HepG2 (cell line): ENCODE results near the gene JMJD8. TPM values are rescaled to one million over a fixed set of nuclear protein-coding genes. Genes with fewer than 3 reads are reported as not detected.

ENCODE experiments used
- ATAC-seq: fragments of 200-7000 bp; cut with Tn5 transposase; 3 replicates; pipeline ENCODE4 v1.9.1; 2020; ENCODE audit warnings: mild to moderate bottlenecking, moderate library complexity
- BruUV-seq: library from RNA; stranded (reverse); fragments of 400-500 nt; replicated peaks from 2 replicates; lab custom pipeline; 2021; lab: Mats Ljungman, UMichigan
- CTCF ChIA-PET: fragments of 300-600 bp; formaldehyde crosslinking; extraction: SDS; loops from one replicate; lab custom pipeline; 2021; ENCODE audit warnings: low total read pairs, inconsistent platforms, low intra/inter-chr PET ratio; lab: Yijun Ruan, JAX
- POLR2A ChIA-PET: fragments of 350-600 bp; sonication (Branson Sonifier 250); formaldehyde crosslinking; loops from one replicate; lab custom pipeline; 2020; ENCODE audit warnings: antibody characterized with exemption, inconsistent platforms; lab: Yijun Ruan, JAX
- DNase-seq: peaks from one replicate; pipeline ENCODE4 v3.0.0-alpha.2; 2015; ENCODE audit warnings: low spot score
- FAIRE-seq: peaks from 3 replicates; lab custom pipeline; 2011; peaks lifted over from hg19 to GRCh38; lab: Jason Lieb, UNC
- H2AFZ ChIP-seq: one replicate; pipeline ENCODE4 v1.6.1; 2011; ENCODE audit warnings: low read length, inconsistent platforms
- H3K27ac ChIP-seq: fragments of 300-600 bp; 3 replicates; pipeline ENCODE4 v1.8.0; 2011; ENCODE audit warnings: mixed run types, mild to moderate bottlenecking, mixed read lengths, low read length, inconsistent platforms; ENCODE audit not compliant: insufficient read depth; ENCODE audit errors: extremely low read length
- H3K27me3 ChIP-seq, 2 experiments: fragments of 200-600 bp in 1 of 2; 2 replicates in 1 of 2; 3 replicates in 1 of 2; pipeline versions ENCODE4 v1.6.0 to v1.8.0; 2011; ENCODE audit warnings: low read length in 2 of 2, mild to moderate bottlenecking in 2 of 2, moderate library complexity in 2 of 2, inconsistent platforms in 1 of 2; ENCODE audit not compliant: insufficient read depth in 2 of 2, control insufficient read depth in 1 of 2
- H3K36me3 ChIP-seq, 2 experiments: fragments of 200-600 bp in 1 of 2; replicated peaks in 1 of 2; 2 replicates in 1 of 2; 3 replicates in 1 of 2; pipeline versions ENCODE4 v1.5.1 to v1.8.0; 2011; ENCODE audit warnings: low read length in 2 of 2, inconsistent platforms in 1 of 2; ENCODE audit not compliant: insufficient read depth in 2 of 2, control insufficient read depth in 1 of 2
- H3K4me1 ChIP-seq: 2 replicates; pipeline ENCODE4 v1.5.1; 2012; ENCODE audit warnings: low read length, inconsistent platforms; ENCODE audit not compliant: insufficient read depth
- H3K4me2 ChIP-seq: 2 replicates; pipeline ENCODE4 v1.6.0; 2011; ENCODE audit warnings: low read depth, low read length, inconsistent platforms
- H3K4me3 ChIP-seq, 3 experiments: fragments of 200-600 bp in 1 of 3; sonication (generic), shearing (Covaris generic) in 1 of 3; replicated peaks in 1 of 3; 2 replicates each; pipeline ENCODE4 v1.5.1; 2011 to 2016; ENCODE audit warnings: low read length in 3 of 3, inconsistent platforms in 2 of 3, low read depth in 2 of 3, mild to moderate bottlenecking in 2 of 3, control low read depth in 1 of 3, mixed read lengths in 1 of 3; ENCODE audit not compliant: insufficient read depth in 1 of 3
- H3K79me2 ChIP-seq: one replicate; pipeline ENCODE4 v1.6.1; 2011; ENCODE audit warnings: low read length, inconsistent platforms; ENCODE audit not compliant: insufficient read depth
- H3K9ac ChIP-seq: 2 replicates; pipeline ENCODE4 v1.6.0; 2011; ENCODE audit warnings: mild to moderate bottlenecking, low read depth, low read length, inconsistent platforms; ENCODE audit not compliant: insufficient read depth
- H3K9me3 ChIP-seq: 2 replicates; pipeline ENCODE4 v1.5.1; 2012; ENCODE audit warnings: mild to moderate bottlenecking, low read length
- H4K20me1 ChIP-seq: 2 replicates; pipeline ENCODE4 v1.6.0; 2011; ENCODE audit warnings: inconsistent platforms, mild to moderate bottlenecking, low read length, moderate library complexity; ENCODE audit not compliant: insufficient read depth
- AGO1 ChIP-seq: fragments of 200-400 bp; formaldehyde crosslinking; IDR thresholded peaks from 2 replicates; pipeline ENCODE4 v1.6.1; 2017; ENCODE audit warnings: mild to moderate bottlenecking, low read depth, low read length, moderate library complexity; ENCODE audit not compliant: poor library complexity, severe bottlenecking
- HMG20B ChIP-seq: conservative IDR thresholded peaks from 2 replicates; pipeline ENCODE4 v1.6.1; 2016; ENCODE audit warnings: missing genetic modification reagents, missing compliant biosample characterization
- NFRKB ChIP-seq: fragments of 450-650 bp; IDR thresholded peaks from 2 replicates; pipeline ENCODE4 v1.6.1; 2017
- NR2F6 ChIP-seq, 2 experiments: IDR thresholded peaks; 2 replicates each; pipeline ENCODE4 v1.6.1; 2016; ENCODE audit warnings: antibody characterized with exemption in 1 of 2, mild to moderate bottlenecking in 1 of 2
- PRPF4 ChIP-seq: fragments of 200-400 bp; formaldehyde crosslinking; IDR thresholded peaks from 2 replicates; pipeline ENCODE4 v1.6.1; 2016; ENCODE audit warnings: low read length, low read depth; ENCODE audit not compliant: poor library complexity, severe bottlenecking
- SNRNP70 ChIP-seq: fragments of 200-400 bp; formaldehyde crosslinking; IDR thresholded peaks from 2 replicates; pipeline ENCODE4 v1.6.1; 2017; ENCODE audit warnings: mild to moderate bottlenecking, low read depth, low read length, moderate library complexity
- ZNF20 ChIP-seq: sonication (generic); formaldehyde crosslinking; IDR thresholded peaks from 2 replicates; pipeline ENCODE4 v1.4.0; 2020; ENCODE audit warnings: mild to moderate bottlenecking, moderate library complexity, missing genetic modification reagents
- ZNF430 ChIP-seq: sonication (generic); formaldehyde crosslinking; IDR thresholded peaks from 2 replicates; pipeline ENCODE4 v1.9.0; 2021; ENCODE audit warnings: mild to moderate bottlenecking, missing genetic modification reagents
- ZNF569 ChIP-seq: sonication (generic); formaldehyde crosslinking; IDR thresholded peaks from 2 replicates; pipeline ENCODE4 v1.5.0; 2020; ENCODE audit warnings: mild to moderate bottlenecking, missing genetic modification reagents, moderate library complexity, borderline replicate concordance
- ZNF605 ChIP-seq: sonication (generic); formaldehyde crosslinking; IDR thresholded peaks from 2 replicates; pipeline ENCODE4 v1.8.0; 2022; ENCODE audit warnings: mild to moderate bottlenecking, missing genetic modification reagents
- WGBS: methylation state at CpG from one replicate; pipeline ENCODE4 v1.1.6; 2017; ENCODE audit warnings: low lambda C conversion rate; 5-methylcytosine and 5-hydroxymethylcytosine counted together
- in situ Hi-C: cut with HindIII; loops from 2 replicates; pipeline ENCODE4 v1.10.0; 2017; ENCODE audit warnings: low pct_unique_long_range_greater_than_20kb; ENCODE audit not compliant: extremely low pct_ligation_motif_present
- intact Hi-C: fragments of 100-400 bp; cut with micrococcal nuclease; formaldehyde crosslinking; loops from one replicate; pipeline ENCODE4 v1.10.0; 2022; ENCODE audit not compliant: unreplicated experiment
- polyA plus RNA-seq, 8 experiments: library from polyadenylated mRNA; depleted of rRNA in 3 of 8; stranded (reverse) in 7 of 8; unstranded in 1 of 8; fragments of >200 nt; fragmentation: Illumina TruSeq in 4 of 8; extraction: Trizol in 4 of 8; gene quantifications; 2 replicates each; pipeline versions ENCODE4 v1.2.1 to v1.2.3, GENCODE V29; 2011 to 2016; ENCODE audit warnings: low read depth in 4 of 8, missing spikeins in 1 of 8, mixed read lengths in 1 of 8; ENCODE audit not compliant: insufficient read depth in 1 of 8
- total RNA-seq, 5 experiments: library from RNA; depleted of rRNA; stranded (reverse); fragments of >200 nt; fragmentation: Illumina TruSeq; extraction: Trizol; gene quantifications; 2 replicates each; pipeline ENCODE4 v1.2.3, GENCODE V29; 2016; ENCODE audit warnings: low read depth in 1 of 5
- TF ChIP-seq, protein P1 (sequence below): sonication (generic); formaldehyde crosslinking; IDR thresholded peaks from 2 replicates; pipeline ENCODE4 v1.4.0; 2020; ENCODE audit warnings: missing genetic modification reagents
- TF ChIP-seq, protein P2 (sequence below): sonication (generic); formaldehyde crosslinking; conservative IDR thresholded peaks from 2 replicates; pipeline ENCODE4 v1.5.0; 2020; ENCODE audit warnings: missing genetic modification reagents
- TF ChIP-seq, protein P3 (sequence below): sonication (generic); formaldehyde crosslinking; IDR thresholded peaks from 2 replicates; pipeline ENCODE4 v1.5.1; 2020; ENCODE audit warnings: missing genetic modification reagents, mild to moderate bottlenecking, borderline replicate concordance
- TF ChIP-seq, protein P4 (sequence below): sonication (generic); formaldehyde crosslinking; IDR thresholded peaks from 2 replicates; pipeline ENCODE4 v1.4.0; 2020; ENCODE audit warnings: mild to moderate bottlenecking, missing genetic modification reagents
- TF ChIP-seq, protein P5 (sequence below): sonication (generic); IDR thresholded peaks from 2 replicates; pipeline ENCODE4 v1.6.1; 2016; ENCODE audit warnings: low read depth, borderline replicate concordance
- TF ChIP-seq, protein P6 (sequence below): sonication (generic); formaldehyde crosslinking; IDR thresholded peaks from 2 replicates; pipeline ENCODE4 v1.4.0; 2020; ENCODE audit warnings: missing genetic modification reagents

JMJD8 gene
- total and polyA plus RNA-seq, 2 of the 13 experiments (the other 11 are each of a cell fraction or from before 2014, with no cell fraction given), result 2.6 to 11.8 TPM

DNA sequence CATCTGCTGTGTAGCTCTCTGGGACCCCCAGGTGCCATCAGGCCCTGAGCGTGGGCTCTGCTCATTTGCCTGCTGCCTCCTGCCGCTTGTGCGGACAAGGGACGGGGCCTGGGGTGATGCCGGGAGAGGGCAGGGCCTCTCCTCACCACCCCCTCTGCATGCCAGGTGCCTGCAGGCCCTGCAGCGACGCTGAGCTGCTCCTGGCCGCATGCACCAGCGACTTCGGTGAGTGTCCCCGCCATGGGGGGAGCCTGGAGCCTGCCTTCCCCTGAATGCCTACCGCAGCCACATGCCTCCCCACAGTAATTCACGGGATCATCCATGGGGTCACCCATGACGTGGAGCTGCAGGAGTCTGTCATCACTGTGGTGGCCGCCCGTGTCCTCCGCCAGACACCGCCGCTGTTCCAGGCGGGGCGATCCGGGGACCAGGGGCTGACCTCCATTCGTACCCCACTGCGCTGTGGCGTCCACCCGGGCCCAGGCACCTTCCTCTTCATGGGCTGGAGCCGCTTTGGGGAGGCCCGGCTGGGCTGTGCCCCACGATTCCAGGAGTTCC is 32.7 kb upstream of the JMJD8 start:
- Histone ChIP-seq H2AFZ (no peak overlapping the region), H3K36me3 (no peaks in the 10 kb centered on the region), H3K9ac (no peak overlapping the region), H3K79me2 (peaks cover 3% of the 10 kb centered on the region), H3K27me3 (no peaks in the 10 kb centered on the region), H4K20me1 (peaks cover 5% of the 10 kb centered on the region), H3K4me3 (0 out of 6 replicates have a peak overlapping the region, but pooled peaks of 1 of the 3 experiments have one; percentile 77), H3K4me2 (peak overlapping the region; percentile 92; the same call in 1 of the 2 replicates), H3K9me3 (no peaks in the 10 kb centered on the region), H3K27ac (no peak overlapping the region), H3K4me1 (peaks cover 56% of the 10 kb centered on the region)
- in situ Hi-C loops, result no loop called here
- POLR2A ChIA-PET, result interaction anchor here (1.2 to 2.4 kb wide), 5 partner anchors 8 to 44 kb away, joined by 7 to 14 read pairs (median 9); partner anchors contain the start of genes CCDC78, CIAO3, HAGHL and MSLN
- intact Hi-C loops, result no loop called here
- no peak for ATAC-seq
- CTCF ChIA-PET, result no interaction called here
- BruUV-seq, result no TSS peak
- WGBS, result 96% methylated on average over 5 of the region's 29 CpGs
- no peak for DNase-seq
- no peak for FAIRE-seq
- TF ChIP-seq ZNF20 (CRISPR knock-in tag) (no peak), SNRNP70 (no peak), PRPF4 (no peak), ZNF430 (CRISPR knock-in tag) (no peak), AGO1 (peak; percentile 23), HMG20B (CRISPR knock-in tag) (no peak), NFRKB (no peak), NR2F6 (IDR thresholded peaks at IDR 0.05) (no peak), NR2F6 (CRISPR knock-in tag; IDR thresholded peaks at IDR 0.05) (no peak), ZNF605 (CRISPR knock-in tag) (no peak), ZNF569 (CRISPR knock-in tag) (no peak)
- TF ChIP-seq, protein P1, sequence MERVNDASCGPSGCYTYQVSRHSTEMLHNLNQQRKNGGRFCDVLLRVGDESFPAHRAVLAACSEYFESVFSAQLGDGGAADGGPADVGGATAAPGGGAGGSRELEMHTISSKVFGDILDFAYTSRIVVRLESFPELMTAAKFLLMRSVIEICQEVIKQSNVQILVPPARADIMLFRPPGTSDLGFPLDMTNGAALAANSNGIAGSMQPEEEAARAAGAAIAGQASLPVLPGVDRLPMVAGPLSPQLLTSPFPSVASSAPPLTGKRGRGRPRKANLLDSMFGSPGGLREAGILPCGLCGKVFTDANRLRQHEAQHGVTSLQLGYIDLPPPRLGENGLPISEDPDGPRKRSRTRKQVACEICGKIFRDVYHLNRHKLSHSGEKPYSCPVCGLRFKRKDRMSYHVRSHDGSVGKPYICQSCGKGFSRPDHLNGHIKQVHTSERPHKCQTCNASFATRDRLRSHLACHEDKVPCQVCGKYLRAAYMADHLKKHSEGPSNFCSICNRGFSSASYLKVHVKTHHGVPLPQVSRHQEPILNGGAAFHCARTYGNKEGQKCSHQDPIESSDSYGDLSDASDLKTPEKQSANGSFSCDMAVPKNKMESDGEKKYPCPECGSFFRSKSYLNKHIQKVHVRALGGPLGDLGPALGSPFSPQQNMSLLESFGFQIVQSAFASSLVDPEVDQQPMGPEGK (CRISPR knock-in tag), result no peak
- TF ChIP-seq, protein P2, sequence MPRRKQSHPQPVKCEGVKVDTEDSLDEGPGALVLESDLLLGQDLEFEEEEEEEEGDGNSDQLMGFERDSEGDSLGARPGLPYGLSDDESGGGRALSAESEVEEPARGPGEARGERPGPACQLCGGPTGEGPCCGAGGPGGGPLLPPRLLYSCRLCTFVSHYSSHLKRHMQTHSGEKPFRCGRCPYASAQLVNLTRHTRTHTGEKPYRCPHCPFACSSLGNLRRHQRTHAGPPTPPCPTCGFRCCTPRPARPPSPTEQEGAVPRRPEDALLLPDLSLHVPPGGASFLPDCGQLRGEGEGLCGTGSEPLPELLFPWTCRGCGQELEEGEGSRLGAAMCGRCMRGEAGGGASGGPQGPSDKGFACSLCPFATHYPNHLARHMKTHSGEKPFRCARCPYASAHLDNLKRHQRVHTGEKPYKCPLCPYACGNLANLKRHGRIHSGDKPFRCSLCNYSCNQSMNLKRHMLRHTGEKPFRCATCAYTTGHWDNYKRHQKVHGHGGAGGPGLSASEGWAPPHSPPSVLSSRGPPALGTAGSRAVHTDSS (CRISPR knock-in tag), result no peak
- TF ChIP-seq, protein P3, sequence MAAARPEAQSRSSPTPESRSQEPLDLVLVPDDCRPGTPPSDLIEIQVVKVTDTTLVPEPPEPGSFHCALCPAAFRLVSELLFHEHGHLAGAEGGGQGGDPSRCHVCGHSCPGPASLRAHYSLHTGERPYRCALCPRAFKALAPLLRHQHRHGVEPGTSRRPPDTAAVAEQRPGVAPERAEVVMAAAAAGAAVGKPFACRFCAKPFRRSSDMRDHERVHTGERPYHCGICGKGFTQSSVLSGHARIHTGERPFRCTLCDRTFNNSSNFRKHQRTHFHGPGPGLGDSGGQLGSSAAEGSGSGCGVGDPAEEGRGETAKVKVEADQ, result no peak
- TF ChIP-seq, protein P4, sequence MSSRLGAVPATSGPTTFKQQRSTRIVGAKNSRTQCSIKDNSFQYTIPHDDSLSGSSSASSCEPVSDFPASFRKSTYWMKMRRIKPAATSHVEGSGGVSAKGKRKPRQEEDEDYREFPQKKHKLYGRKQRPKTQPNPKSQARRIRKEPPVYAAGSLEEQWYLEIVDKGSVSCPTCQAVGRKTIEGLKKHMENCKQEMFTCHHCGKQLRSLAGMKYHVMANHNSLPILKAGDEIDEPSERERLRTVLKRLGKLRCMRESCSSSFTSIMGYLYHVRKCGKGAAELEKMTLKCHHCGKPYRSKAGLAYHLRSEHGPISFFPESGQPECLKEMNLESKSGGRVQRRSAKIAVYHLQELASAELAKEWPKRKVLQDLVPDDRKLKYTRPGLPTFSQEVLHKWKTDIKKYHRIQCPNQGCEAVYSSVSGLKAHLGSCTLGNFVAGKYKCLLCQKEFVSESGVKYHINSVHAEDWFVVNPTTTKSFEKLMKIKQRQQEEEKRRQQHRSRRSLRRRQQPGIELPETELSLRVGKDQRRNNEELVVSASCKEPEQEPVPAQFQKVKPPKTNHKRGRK (CRISPR knock-in tag), result no peak
- TF ChIP-seq, protein P5, sequence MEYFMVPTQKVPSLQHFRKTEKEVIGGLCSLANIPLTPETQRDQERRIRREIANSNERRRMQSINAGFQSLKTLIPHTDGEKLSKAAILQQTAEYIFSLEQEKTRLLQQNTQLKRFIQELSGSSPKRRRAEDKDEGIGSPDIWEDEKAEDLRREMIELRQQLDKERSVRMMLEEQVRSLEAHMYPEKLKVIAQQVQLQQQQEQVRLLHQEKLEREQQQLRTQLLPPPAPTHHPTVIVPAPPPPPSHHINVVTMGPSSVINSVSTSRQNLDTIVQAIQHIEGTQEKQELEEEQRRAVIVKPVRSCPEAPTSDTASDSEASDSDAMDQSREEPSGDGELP, result no peak
- TF ChIP-seq, protein P6, sequence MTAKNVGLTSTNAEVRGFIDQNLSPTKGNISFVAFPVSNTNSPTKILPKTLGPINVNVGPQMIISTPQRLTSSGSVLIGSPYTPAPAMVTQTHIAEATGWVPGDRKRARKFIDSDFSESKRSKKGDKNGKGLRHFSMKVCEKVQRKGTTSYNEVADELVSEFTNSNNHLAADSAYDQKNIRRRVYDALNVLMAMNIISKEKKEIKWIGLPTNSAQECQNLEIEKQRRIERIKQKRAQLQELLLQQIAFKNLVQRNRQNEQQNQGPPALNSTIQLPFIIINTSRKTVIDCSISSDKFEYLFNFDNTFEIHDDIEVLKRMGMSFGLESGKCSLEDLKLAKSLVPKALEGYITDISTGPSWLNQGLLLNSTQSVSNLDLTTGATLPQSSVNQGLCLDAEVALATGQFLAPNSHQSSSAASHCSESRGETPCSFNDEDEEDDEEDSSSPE (CRISPR knock-in tag), result no peak
